Endothelial cell of umbilical vein (primary cell): ENCODE measurements around the gene TOMM7. TPM values are rescaled to one million over a fixed set of nuclear protein-coding genes. Genes with fewer than 3 reads are reported as not detected.
A peak's percentile ranks its signal among the peaks of the same experiment; 100 is the strongest.

Experiments used
- BruUV-seq: library from RNA; stranded (reverse); fragments of 400-500 nt; replicated peaks from 2 replicates; lab custom pipeline; 2021; lab: Mats Ljungman, UMichigan
- CTCF ChIA-PET: fragments of 300-600, 350-600 bp; sonication (Branson Sonifier 250); formaldehyde crosslinking; loops from one replicate; lab custom pipeline; 2021; ENCODE audit warnings: antibody characterized with exemption, inconsistent platforms; lab: Charles Lee
- POLR2A ChIA-PET: fragments of 300-600, 350-600 bp; sonication (Branson Sonifier 250); formaldehyde crosslinking; loops from one replicate; lab custom pipeline; 2021; ENCODE audit warnings: antibody characterized with exemption, inconsistent platforms; lab: Charles Lee
- DNase-seq: peaks from one replicate; pipeline ENCODE4 v3.0.0-alpha.2; 2011; ENCODE audit warnings: low read depth, low spot score
- FAIRE-seq: peaks from 2 replicates; lab custom pipeline; 2011; peaks lifted over from hg19 to GRCh38; lab: Jason Lieb, UNC
- H2AFZ ChIP-seq: 2 replicates; pipeline ENCODE4 v1.6.0; 2012; ENCODE audit warnings: low read depth, low read length, control low read depth, inconsistent platforms
- H3K27ac ChIP-seq: 2 replicates; pipeline ENCODE4 v1.5.1; 2011; ENCODE audit warnings: low read depth, mild to moderate bottlenecking, control low read depth, low read length, moderate library complexity; ENCODE audit not compliant: insufficient read depth
- H3K27me3 ChIP-seq, 2 experiments: 2 replicates each; pipeline versions ENCODE4 v1.6.0 to v1.6.1; 2011; ENCODE audit warnings: low read length in 2 of 2, mixed read lengths in 1 of 2; ENCODE audit not compliant: control insufficient read depth in 2 of 2, insufficient read depth in 2 of 2
- H3K36me3 ChIP-seq, 2 experiments: 2 replicates in 1 of 2; 3 replicates in 1 of 2; pipeline ENCODE4 v1.5.1; 2011; ENCODE audit warnings: low read length in 2 of 2, mild to moderate bottlenecking in 1 of 2, moderate library complexity in 1 of 2; ENCODE audit not compliant: control insufficient read depth in 2 of 2, insufficient read depth in 2 of 2; ENCODE audit errors: extremely low read depth in 1 of 2
- H3K4me1 ChIP-seq: 3 replicates; pipeline ENCODE4 v1.5.1; 2011; ENCODE audit warnings: mild to moderate bottlenecking, low read length; ENCODE audit not compliant: control insufficient read depth, insufficient read depth; ENCODE audit errors: extremely low read depth
- H3K4me2 ChIP-seq: 2 replicates; pipeline ENCODE4 v1.6.1; 2011; ENCODE audit warnings: low read length, control low read depth, mixed read lengths; ENCODE audit not compliant: insufficient read depth
- H3K4me3 ChIP-seq, 3 experiments: fragments of 200-600 bp in 1 of 3; sonication (generic), shearing (Covaris generic) in 1 of 3; replicated peaks in 1 of 3; 2 replicates each; pipeline ENCODE4 v1.5.1; 2011 to 2016; ENCODE audit warnings: control low read depth in 3 of 3, low read length in 3 of 3, mild to moderate bottlenecking in 2 of 3, inconsistent platforms in 1 of 3, low read depth in 1 of 3, moderate library complexity in 1 of 3; ENCODE audit not compliant: insufficient read depth in 1 of 3
- H3K79me2 ChIP-seq: 2 replicates; pipeline ENCODE4 v1.6.0; 2012; ENCODE audit warnings: low read length, inconsistent platforms; ENCODE audit not compliant: control insufficient read depth, insufficient read depth
- H3K9ac ChIP-seq: replicated peaks from 2 replicates; pipeline ENCODE3; 2011; ENCODE audit warnings: low read length, control low read depth; ENCODE audit not compliant: insufficient read depth; ENCODE audit errors: extremely low read depth
- H3K9me1 ChIP-seq: replicated peaks from 3 replicates; pipeline ENCODE4 v1.6.0; 2011; ENCODE audit warnings: mild to moderate bottlenecking, low read length; ENCODE audit not compliant: control insufficient read depth, insufficient read depth; ENCODE audit errors: extremely low read depth
- H3K9me3 ChIP-seq: replicated peaks from 2 replicates; pipeline ENCODE4 v1.5.1; 2012; ENCODE audit warnings: low read length, inconsistent platforms; ENCODE audit not compliant: control insufficient read depth, insufficient read depth
- H4K20me1 ChIP-seq: replicated peaks from 2 replicates; pipeline ENCODE3; 2011; ENCODE audit warnings: mild to moderate bottlenecking, low read length; ENCODE audit not compliant: control insufficient read depth, insufficient read depth; ENCODE audit errors: extremely low read depth
- EZH2 ChIP-seq: IDR thresholded peaks from 2 replicates; pipeline ENCODE4 v1.6.1; 2012; ENCODE audit warnings: borderline replicate concordance, low read depth, mild to moderate bottlenecking, moderate library complexity, low read length, inconsistent platforms; ENCODE audit not compliant: severe bottlenecking
- FOS ChIP-seq: IDR thresholded peaks from 2 replicates; pipeline ENCODE4 v1.6.1; 2011; ENCODE audit warnings: mild to moderate bottlenecking, low read length, moderate library complexity, borderline replicate concordance; ENCODE audit not compliant: insufficient read depth
- GATA2 ChIP-seq: IDR thresholded peaks from 2 replicates; pipeline ENCODE4 v1.7.0; 2011; ENCODE audit warnings: low read depth, mild to moderate bottlenecking, moderate library complexity, mixed read lengths, low read length; ENCODE audit not compliant: insufficient read length, insufficient read depth
- JUN ChIP-seq: IDR thresholded peaks from 2 replicates; pipeline ENCODE4 v1.6.1; 2011; ENCODE audit warnings: borderline replicate concordance, low read depth; ENCODE audit not compliant: insufficient read length, insufficient read depth
- MYC ChIP-seq: IDR thresholded peaks from one replicate; pipeline ENCODE4 v1.6.1; 2011; ENCODE audit warnings: mild to moderate bottlenecking, low read depth, low read length
- POLR2A ChIP-seq: IDR thresholded peaks from 2 replicates; pipeline ENCODE4 v1.6.1; 2012; ENCODE audit warnings: low read depth, mild to moderate bottlenecking, control low read depth, low read length
- POLR2AphosphoS5 ChIP-seq: IDR thresholded peaks from 2 replicates; pipeline ENCODE4 v1.6.1; 2012; ENCODE audit warnings: low read depth, mild to moderate bottlenecking, control low read depth, low read length, moderate library complexity; ENCODE audit not compliant: insufficient read depth
- dilution Hi-C: fragments of 300-500 bp; cut with MboI; formaldehyde crosslinking; loops from one replicate; pipeline ENCODE4 v1.15.0; 2019; ENCODE audit warnings: low sequenced_read_pairs; ENCODE audit not compliant: extremely low pct_ligation_motif_present
- intact Hi-C: fragments of 100-400 bp; cut with micrococcal nuclease; formaldehyde crosslinking; loops from one replicate; pipeline ENCODE4 v1.10.0; 2022
- polyA plus RNA-seq, 4 experiments: library from polyadenylated mRNA; depleted of rRNA in 3 of 4; stranded (reverse) in 3 of 4; unstranded in 1 of 4; fragments of >200 nt; gene quantifications; 2 replicates each; pipeline versions ENCODE4 v1.2.1 to v1.2.3, GENCODE V29; 2011 to 2012; ENCODE audit warnings: missing spikeins in 1 of 4
- total RNA-seq: library from RNA; stranded (reverse); gene quantifications from 2 replicates; pipeline ENCODE4 v1.2.3, GENCODE V29; 2021
- TF ChIP-seq, protein P1 (sequence below): IDR thresholded peaks from 2 replicates; pipeline ENCODE4 v1.6.1; 2011; ENCODE audit not compliant: insufficient read depth, insufficient read length
- TF ChIP-seq, protein P2 (sequence below), 2 donors: IDR thresholded peaks; 1 replicate in 1 of 2; 2 replicates in 1 of 2; pipeline ENCODE4 v1.5.1; 2011; ENCODE audit warnings: low read length in 2 of 2, mild to moderate bottlenecking in 2 of 2, moderate library complexity in 2 of 2, control low read depth in 1 of 2, inconsistent platforms in 1 of 2, low read depth in 1 of 2; ENCODE audit not compliant: insufficient read depth in 1 of 2; ENCODE audit errors: extremely low read depth in 1 of 2

TOMM7 gene
- total and polyA plus RNA-seq, 2 donors (not counting 3 experiments of a cell fraction or from before 2014, with no cell fraction given), result 185 to 528 TPM

DNA sequence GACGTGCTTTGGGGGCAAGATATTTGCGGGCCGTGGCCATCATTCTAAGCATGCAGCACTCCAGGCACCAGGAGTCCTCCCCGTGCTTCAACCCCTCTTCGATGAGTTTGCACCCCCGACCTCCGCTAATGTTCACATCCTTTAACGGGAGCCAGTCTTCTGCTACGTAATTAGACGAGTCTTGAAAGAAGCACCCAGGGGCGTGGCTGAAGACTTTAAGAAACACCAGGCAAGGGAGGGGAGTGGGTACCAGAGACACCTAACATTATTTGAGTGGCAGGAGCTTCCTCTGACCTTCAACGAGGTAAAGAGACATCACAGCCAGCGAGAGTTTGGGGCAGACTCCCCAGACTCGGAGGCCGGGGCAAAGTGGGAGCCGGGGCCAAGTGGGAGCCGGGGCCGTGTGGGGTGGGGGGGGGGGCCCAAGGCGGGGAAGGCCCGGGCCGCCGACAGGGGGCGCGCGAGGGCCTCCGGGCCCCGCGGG lies 31.1 kb upstream of the TOMM7 start:
- Histone ChIP-seq H3K27me3 (no peaks in the 10 kb centered on the region), H3K4me2 (peak overlapping the region; percentile 42), H3K27ac (no peak overlapping the region), H3K4me1 (peaks cover 29% of the 10 kb centered on the region), H3K9me1 (no peaks in the 10 kb centered on the region), H3K9ac (no peak overlapping the region), H3K36me3 (no peaks in the 10 kb centered on the region), H3K79me2 (peaks cover 17% of the 10 kb centered on the region), H3K4me3 (peak overlapping the region in 2 of 3 experiments; percentile 18 to 76), H3K9me3 (no peaks in the 10 kb centered on the region), H2AFZ (peak overlapping the region; percentile 84), H4K20me1 (no peaks in the 10 kb centered on the region)
- intact Hi-C loops (loop anchor here (1.0 to 10.0 kb wide), 6 partner anchors 31 to 293 kb away; partner anchors contain the start of genes HYCC1, IL6 and TOMM7), dilution Hi-C loops (no loop called here)
- ChIA-PET POLR2A (no interaction called here), CTCF (interaction anchor here (0.7 to 1.7 kb wide), 3 partner anchors 32 to 293 kb away, joined by 3 to 6 read pairs (median 4); no protein-coding TSS in a partner anchor)
- DNase-seq, result peak; percentile 14
- peak; percentile 24 for FAIRE-seq
- BruUV-seq, result no TSS peak
- no peak for TF ChIP-seq FOS
- no peak for TF ChIP-seq POLR2AphosphoS5
- TF ChIP-seq, protein P1, sequence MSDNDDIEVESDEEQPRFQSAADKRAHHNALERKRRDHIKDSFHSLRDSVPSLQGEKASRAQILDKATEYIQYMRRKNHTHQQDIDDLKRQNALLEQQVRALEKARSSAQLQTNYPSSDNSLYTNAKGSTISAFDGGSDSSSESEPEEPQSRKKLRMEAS, result no peak
- no peak for TF ChIP-seq POLR2A
- no peak for TF ChIP-seq MYC
- no peak for TF ChIP-seq EZH2
- no peak for TF ChIP-seq JUN

DNA sequence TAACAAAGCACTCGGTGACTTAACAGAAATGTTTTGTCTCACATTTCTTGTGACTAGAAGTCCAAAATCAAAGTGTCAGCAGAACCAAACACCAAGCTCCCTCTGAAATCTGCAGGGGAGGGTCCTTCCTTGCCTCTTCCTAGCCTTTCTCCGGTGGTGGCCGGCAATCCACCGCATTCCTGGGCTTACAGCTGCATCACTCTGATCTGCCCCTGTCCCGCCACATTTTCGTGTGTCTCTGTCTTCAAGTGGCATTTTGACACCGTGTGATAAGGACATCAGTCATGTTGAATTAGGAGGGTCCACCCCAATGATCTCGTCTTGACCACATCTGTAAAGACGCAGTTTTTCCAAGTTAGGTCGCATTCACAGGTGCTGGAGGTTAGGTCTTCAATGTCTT lies 30.5 kb upstream of the TOMM7 start:
- H3K27ac ChIP-seq, result no peak overlapping the region
- intact Hi-C loops (loop anchor here (10.0 kb wide), 1 partner anchor 198 kb away; no protein-coding TSS in a partner anchor), dilution Hi-C loops (no loop called here)
- peaks cover 23% of the 10 kb centered on the region for H3K4me1 ChIP-seq
- no TSS peak for BruUV-seq
- no peak overlapping the region for H3K4me3 ChIP-seq
- H3K27me3 ChIP-seq, result peaks cover 0 to 2% of the 10 kb centered on the region in 2 experiments
- H3K9me3 ChIP-seq, result no peaks in the 10 kb centered on the region
- no peak overlapping the region for H3K4me2 ChIP-seq
- H3K79me2 ChIP-seq, result peaks cover 17% of the 10 kb centered on the region
- ChIA-PET CTCF (interaction anchor here (1.7 kb wide), 1 partner anchor 202 kb away, joined by 6 read pairs; no protein-coding TSS in a partner anchor), POLR2A (no interaction called here)
- H3K9ac ChIP-seq, result no peak overlapping the region
- no peaks in the 10 kb centered on the region for H3K9me1 ChIP-seq
- no peak for DNase-seq
- FAIRE-seq, result no peak
- H3K36me3 ChIP-seq, result no peaks in the 10 kb centered on the region
- no peak overlapping the region for H2AFZ ChIP-seq
- H4K20me1 ChIP-seq, result no peaks in the 10 kb centered on the region
- TF ChIP-seq EZH2 (no peak), GATA2 (no peak), JUN (no peak), POLR2A (no peak), POLR2AphosphoS5 (no peak)
- TF ChIP-seq, protein P1, result no peak
- TF ChIP-seq, protein P2, sequence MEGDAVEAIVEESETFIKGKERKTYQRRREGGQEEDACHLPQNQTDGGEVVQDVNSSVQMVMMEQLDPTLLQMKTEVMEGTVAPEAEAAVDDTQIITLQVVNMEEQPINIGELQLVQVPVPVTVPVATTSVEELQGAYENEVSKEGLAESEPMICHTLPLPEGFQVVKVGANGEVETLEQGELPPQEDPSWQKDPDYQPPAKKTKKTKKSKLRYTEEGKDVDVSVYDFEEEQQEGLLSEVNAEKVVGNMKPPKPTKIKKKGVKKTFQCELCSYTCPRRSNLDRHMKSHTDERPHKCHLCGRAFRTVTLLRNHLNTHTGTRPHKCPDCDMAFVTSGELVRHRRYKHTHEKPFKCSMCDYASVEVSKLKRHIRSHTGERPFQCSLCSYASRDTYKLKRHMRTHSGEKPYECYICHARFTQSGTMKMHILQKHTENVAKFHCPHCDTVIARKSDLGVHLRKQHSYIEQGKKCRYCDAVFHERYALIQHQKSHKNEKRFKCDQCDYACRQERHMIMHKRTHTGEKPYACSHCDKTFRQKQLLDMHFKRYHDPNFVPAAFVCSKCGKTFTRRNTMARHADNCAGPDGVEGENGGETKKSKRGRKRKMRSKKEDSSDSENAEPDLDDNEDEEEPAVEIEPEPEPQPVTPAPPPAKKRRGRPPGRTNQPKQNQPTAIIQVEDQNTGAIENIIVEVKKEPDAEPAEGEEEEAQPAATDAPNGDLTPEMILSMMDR (IDR thresholded peaks at IDR 0.05; ENCODE audit: extremely low read depth in 1 of 2, insufficient read depth in 1 of 2, low read depth in 1 of 2, low read length in 2 of 2), result no peak
